ENCODE results near the gene FBXO33.

FBXO33 gene

DNA sequence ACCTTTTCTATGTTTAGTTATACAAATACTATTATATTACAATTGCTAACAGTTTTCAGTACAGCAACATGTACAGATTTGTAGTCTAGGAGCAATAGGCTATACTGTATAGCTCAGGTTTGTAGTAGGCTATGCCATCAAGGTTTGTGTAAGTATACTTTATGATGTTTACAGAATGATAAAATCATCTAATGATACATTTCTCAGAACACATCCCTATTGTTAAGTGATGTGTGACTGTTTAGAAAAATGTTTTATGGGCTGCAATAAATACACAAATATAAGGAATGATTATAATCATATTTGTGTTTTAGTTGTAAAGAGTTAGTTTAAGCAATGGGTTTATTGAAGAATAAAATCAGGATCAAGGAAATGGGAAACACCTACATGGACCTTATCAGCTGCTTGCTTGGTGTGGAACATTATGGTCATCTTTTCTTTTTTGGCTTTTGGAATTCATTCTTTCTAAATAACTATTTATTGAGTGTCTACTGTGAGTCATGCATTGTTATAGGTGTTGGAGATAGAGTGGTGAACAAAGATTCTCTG, 24.5 kb upstream of the FBXO33 start:
- Histone ChIP-seq H3K9me2 (replicated peaks; ENCODE audit: low read depth, low read length) (no peaks in the 10 kb centered on the region), H3F3A (ENCODE audit: low read depth) (no peaks in the 10 kb centered on the region), H3K4me3 (ENCODE audit: low read length, poor library complexity, severe bottlenecking) (no peak overlapping the region), H3K36me3 (ENCODE audit: insufficient read depth, low read length) (no peaks in the 10 kb centered on the region), H2AFZ (ENCODE audit: low read length) (no peak overlapping the region), H3K4me2 (ENCODE audit: low read depth, low read length, poor library complexity, severe bottlenecking) (no peak overlapping the region), H3K27me3 (ENCODE audit: insufficient read depth, low read length, poor library complexity, severe bottlenecking) (no peaks in the 10 kb centered on the region), H3K4me1 (ENCODE audit: insufficient read depth, low read length, poor library complexity, severe bottlenecking) (no peaks in the 10 kb centered on the region), H3K9me3 (ENCODE audit: insufficient read depth, low read depth, low read length) (no peaks in the 10 kb centered on the region), H3K9ac (ENCODE audit: low read depth, low read length, poor library complexity, severe bottlenecking) (no peak overlapping the region), H4K20me1 (ENCODE audit: insufficient read depth, low read length, poor library complexity, severe bottlenecking) (no peaks in the 10 kb centered on the region), H3K79me2 (ENCODE audit: insufficient read depth, low read length) (no peaks in the 10 kb centered on the region)
- TF ChIP-seq, protein P1, sequence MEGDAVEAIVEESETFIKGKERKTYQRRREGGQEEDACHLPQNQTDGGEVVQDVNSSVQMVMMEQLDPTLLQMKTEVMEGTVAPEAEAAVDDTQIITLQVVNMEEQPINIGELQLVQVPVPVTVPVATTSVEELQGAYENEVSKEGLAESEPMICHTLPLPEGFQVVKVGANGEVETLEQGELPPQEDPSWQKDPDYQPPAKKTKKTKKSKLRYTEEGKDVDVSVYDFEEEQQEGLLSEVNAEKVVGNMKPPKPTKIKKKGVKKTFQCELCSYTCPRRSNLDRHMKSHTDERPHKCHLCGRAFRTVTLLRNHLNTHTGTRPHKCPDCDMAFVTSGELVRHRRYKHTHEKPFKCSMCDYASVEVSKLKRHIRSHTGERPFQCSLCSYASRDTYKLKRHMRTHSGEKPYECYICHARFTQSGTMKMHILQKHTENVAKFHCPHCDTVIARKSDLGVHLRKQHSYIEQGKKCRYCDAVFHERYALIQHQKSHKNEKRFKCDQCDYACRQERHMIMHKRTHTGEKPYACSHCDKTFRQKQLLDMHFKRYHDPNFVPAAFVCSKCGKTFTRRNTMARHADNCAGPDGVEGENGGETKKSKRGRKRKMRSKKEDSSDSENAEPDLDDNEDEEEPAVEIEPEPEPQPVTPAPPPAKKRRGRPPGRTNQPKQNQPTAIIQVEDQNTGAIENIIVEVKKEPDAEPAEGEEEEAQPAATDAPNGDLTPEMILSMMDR (conservative IDR thresholded peaks at IDR 0.05; ENCODE audit: low read length), result no peak
- no peak for TF ChIP-seq EZH2phosphoT487 (IDR thresholded peaks at IDR 0.05; ENCODE audit: borderline replicate concordance)

- no peaks in the 10 kb centered on the region for H3K9me3 ChIP-seq (ENCODE audit: insufficient read depth, low read depth, low read length)
- no peaks in the 10 kb centered on the region for H3K79me2 ChIP-seq (ENCODE audit: insufficient read depth, low read length)
- no peaks in the 10 kb centered on the region for H3F3A ChIP-seq (ENCODE audit: low read depth)
- no peaks in the 10 kb centered on the region for H3K9me2 ChIP-seq (replicated peaks; ENCODE audit: low read depth, low read length)
- TF ChIP-seq EZH2phosphoT487 (IDR thresholded peaks at IDR 0.05; ENCODE audit: borderline replicate concordance), result no peak
- TF ChIP-seq, protein P1 (conservative IDR thresholded peaks at IDR 0.05; ENCODE audit: low read length), result no peak
- no peak overlapping the region for H2AFZ ChIP-seq (ENCODE audit: low read length)
- no peak overlapping the region for H3K4me2 ChIP-seq (ENCODE audit: low read depth, low read length, poor library complexity, severe bottlenecking)
- no peak overlapping the region for H3K4me3 ChIP-seq (ENCODE audit: low read length, poor library complexity, severe bottlenecking)
- no peaks in the 10 kb centered on the region for H3K36me3 ChIP-seq (ENCODE audit: insufficient read depth, low read length)
- H4K20me1 ChIP-seq (ENCODE audit: insufficient read depth, low read length, poor library complexity, severe bottlenecking), result no peaks in the 10 kb centered on the region
- H3K4me1 ChIP-seq (ENCODE audit: insufficient read depth, low read length, poor library complexity, severe bottlenecking), result no peaks in the 10 kb centered on the region
- no peaks in the 10 kb centered on the region for H3K27me3 ChIP-seq (ENCODE audit: insufficient read depth, low read length, poor library complexity, severe bottlenecking)
- H3K9ac ChIP-seq (ENCODE audit: low read depth, low read length, poor library complexity, severe bottlenecking), result no peak overlapping the region
These were observed 22.8 kb upstream of the FBXO33 start for GRCh38 chr14:39454906-39455539.

DNA sequence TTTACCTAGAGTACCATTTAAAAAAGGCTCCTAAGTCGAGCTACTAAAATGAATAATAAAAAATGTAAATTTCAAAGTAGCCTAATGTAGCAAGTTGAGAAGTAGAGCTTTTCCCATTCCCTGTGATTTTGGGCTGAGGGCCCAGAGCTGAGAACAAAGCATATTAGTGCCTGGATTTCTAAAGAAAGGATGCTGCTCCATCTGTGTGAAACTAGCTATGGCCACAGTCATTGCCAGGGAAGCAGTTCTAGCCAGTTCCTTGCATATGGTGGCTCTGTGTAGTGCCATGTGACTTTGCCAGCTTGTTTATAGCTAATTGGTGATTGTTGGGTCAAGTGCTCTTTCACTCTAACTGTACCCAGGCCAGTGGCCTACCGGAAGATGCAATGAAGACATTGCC, 20.4 kb upstream of the FBXO33 start:
- no peaks in the 10 kb centered on the region for H3K9me2 ChIP-seq (replicated peaks; ENCODE audit: low read depth, low read length)
- no peaks in the 10 kb centered on the region for H3K27me3 ChIP-seq (ENCODE audit: insufficient read depth, low read length, poor library complexity, severe bottlenecking)
- H3K9me3 ChIP-seq (ENCODE audit: insufficient read depth, low read depth, low read length), result no peaks in the 10 kb centered on the region
- no peak overlapping the region for H3K9ac ChIP-seq (ENCODE audit: low read depth, low read length, poor library complexity, severe bottlenecking)
- no peaks in the 10 kb centered on the region for H3K36me3 ChIP-seq (ENCODE audit: insufficient read depth, low read length)
- H3K4me2 ChIP-seq (ENCODE audit: low read depth, low read length, poor library complexity, severe bottlenecking), result no peak overlapping the region
- no peak for TF ChIP-seq EZH2phosphoT487 (IDR thresholded peaks at IDR 0.05; ENCODE audit: borderline replicate concordance)
- TF ChIP-seq, protein P1 (conservative IDR thresholded peaks at IDR 0.05; ENCODE audit: low read length), result no peak
- H4K20me1 ChIP-seq (ENCODE audit: insufficient read depth, low read length, poor library complexity, severe bottlenecking), result no peaks in the 10 kb centered on the region
- no peaks in the 10 kb centered on the region for H3F3A ChIP-seq (ENCODE audit: low read depth)
- H3K79me2 ChIP-seq (ENCODE audit: insufficient read depth, low read length), result no peaks in the 10 kb centered on the region
- no peaks in the 10 kb centered on the region for H3K4me1 ChIP-seq (ENCODE audit: insufficient read depth, low read length, poor library complexity, severe bottlenecking)
- H2AFZ ChIP-seq (ENCODE audit: low read length), result no peak overlapping the region
- H3K4me3 ChIP-seq (ENCODE audit: low read length, poor library complexity, severe bottlenecking), result no peak overlapping the region

Measured in Loucy (cell line).